Activated gamma-delta T cell (primary cell): ENCODE measurements around the gene ZNF592.
"Not testable (repeated sequence)": the region's sequence is repeated elsewhere in the genome, so short reads cannot be mapped to it uniquely, and the experiment has no call there.

Experiments used
- DNase-seq: peaks from one replicate; lab custom pipeline; 2025; lab: John Stamatoyannopoulos, UW
- total RNA-seq, 2 donors: gene quantifications; one replicate each; lab custom pipeline; 2026; lab: John Stamatoyannopoulos, UW

The ZNF592 gene
- total RNA-seq: 64.5 to 71.0 reads per million in 2 donors

GRCh38 chr15:84748274-84749110, at the start of gene ZNF592:
ZNF592 (plus strand) TSS chr15:84748592; CDS start chr15:84782676, 34,084 bp downstream.
- peak; percentile 76 for DNase-seq

GRCh38 chr15:84699538-84700191, 48.7 kb upstream of the ZNF592 start:
- no peak for DNase-seq

- DNase-seq: no peak
These were observed 45.4 kb upstream of the ZNF592 start for GRCh38 chr15:84702961-84703482.

GRCh38 chr15:84703808-84704207, 44.6 kb upstream of the ZNF592 start:
- no peak for DNase-seq

- no peak for DNase-seq
These were observed 34.0 kb upstream of the ZNF592 start for GRCh38 chr15:84714372-84714771.

GRCh38 chr15:84714821-84715220, 33.6 kb upstream of the ZNF592 start:
- no peak for DNase-seq

GRCh38 chr15:84715441-84716035, 32.9 kb upstream of the ZNF592 start:
- DNase-seq: no peak

GRCh38 chr15:84716036-84716732, 32.2 kb upstream of the ZNF592 start, which contains the start of gene SEC11A:
SEC11A (minus strand) TSS chr15:84716139; CDS start chr15:84716075, 64 bp downstream.
- peak; percentile 82 for DNase-seq

GRCh38 chr15:84721371-84721770, 27.0 kb upstream of the ZNF592 start:
- no peak for DNase-seq

- DNase-seq: no peak
These were observed 25.8 kb upstream of the ZNF592 start for GRCh38 chr15:84722628-84723027.

GRCh38 chr15:84725001-84725491, 23.3 kb upstream of the ZNF592 start:
- DNase-seq: no peak

GRCh38 chr15:84727429-84727828, 21.0 kb upstream of the ZNF592 start:
- DNase-seq: no peak

GRCh38 chr15:84731774-84732173, 16.6 kb upstream of the ZNF592 start:
- no peak for DNase-seq

GRCh38 chr15:84734794-84735479, 13.5 kb upstream of the ZNF592 start:
- DNase-seq: no peak

- DNase-seq: not testable (repeated sequence)
These were observed 12.8 kb upstream of the ZNF592 start for GRCh38 chr15:84735480-84736061.

- DNase-seq: no peak
These were observed 12.0 kb upstream of the ZNF592 start for GRCh38 chr15:84736375-84736774.

GRCh38 chr15:84737005-84737404, 11.4 kb upstream of the ZNF592 start:
- no peak for DNase-seq

- no peak for DNase-seq
These were observed 7.7 kb upstream of the ZNF592 start for GRCh38 chr15:84740691-84741090.

GRCh38 chr15:84741121-84741520, 7.3 kb upstream of the ZNF592 start:
- DNase-seq: no peak

GRCh38 chr15:84747416-84748273, 747 bp upstream of the ZNF592 start:
- DNase-seq: peak; percentile 63
